GM21447 (cell line): ENCODE results near the gene CARS2.
A peak's percentile ranks its signal among the peaks of the same experiment; 100 is the strongest.
"Not testable (repeated sequence)": the region's sequence is repeated elsewhere in the genome, so short reads cannot be mapped to it uniquely, and the experiment has no call there.

ENCODE experiments used
- ATAC-seq: cut with Tn5 transposase; IDR thresholded peaks from one replicate; pipeline ENCODE4 v1.9.1; 2021; ENCODE audit not compliant: unreplicated experiment

CARS2 gene

GRCh38 chr13:110705826-110706569, at the start of gene CARS2:
CARS2 (minus strand) TSS chr13:110706116; CDS start chr13:110706093, 23 bp downstream.
- peak; percentile 90 for ATAC-seq

DNA sequence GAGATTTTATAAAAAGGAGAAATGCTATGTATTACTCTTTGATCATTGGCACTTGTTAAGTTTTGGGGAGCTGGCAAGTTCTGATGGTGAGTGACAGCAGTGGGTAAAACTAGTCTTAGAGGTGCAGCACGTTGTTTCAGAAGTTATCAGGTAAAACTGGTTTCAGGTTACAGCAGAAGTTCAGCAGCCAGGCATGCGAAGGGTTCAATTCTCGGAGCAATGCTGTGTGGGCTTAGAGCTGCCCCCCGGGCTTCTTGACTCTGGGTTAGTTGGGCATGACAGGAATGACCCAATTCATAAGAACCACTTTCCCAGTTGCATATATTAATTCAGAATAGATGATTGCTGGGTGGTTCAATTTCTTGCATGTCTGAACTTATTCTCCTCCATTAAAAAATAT, 42.4 kb upstream of the CARS2 start:
- no peak for ATAC-seq

DNA sequence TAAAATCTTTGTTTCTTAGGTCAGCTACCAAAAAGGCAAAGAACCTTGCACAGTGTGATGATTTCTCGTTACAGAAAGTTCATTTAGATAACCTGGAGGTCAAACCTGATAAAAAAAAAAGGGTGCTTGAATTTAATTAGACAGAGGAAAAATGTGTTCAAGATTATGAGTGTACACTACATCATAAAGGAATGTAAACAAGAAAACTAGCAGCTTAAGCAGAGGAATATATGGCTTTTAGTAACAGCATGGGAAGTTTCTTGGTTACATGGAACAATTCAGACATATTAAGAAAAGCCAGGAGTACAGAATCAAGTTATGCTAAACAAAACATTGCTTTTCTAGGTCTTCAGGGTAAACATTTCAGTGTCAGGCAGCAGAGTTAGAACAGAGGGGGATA, 40.5 kb upstream of the CARS2 start:
- no peak for ATAC-seq

DNA sequence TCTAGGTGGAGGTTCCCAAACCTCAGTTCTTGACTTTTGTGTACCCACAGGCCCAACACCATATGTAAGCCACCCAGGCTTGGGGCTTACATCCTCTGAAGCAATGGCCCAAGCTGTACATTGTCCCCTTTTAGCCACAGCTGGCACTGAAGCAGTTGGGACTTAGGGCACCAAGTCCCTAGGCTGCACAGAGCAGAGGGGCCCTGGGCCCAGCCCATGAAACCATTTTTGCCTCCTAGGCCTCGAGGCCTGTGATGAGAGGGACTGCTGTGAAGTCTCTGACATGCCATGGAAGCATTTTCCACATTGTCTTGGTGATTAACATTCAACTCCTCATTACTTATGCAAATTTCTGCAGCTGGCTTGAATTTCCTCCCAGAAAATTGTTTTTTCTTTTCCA, 37.8 kb upstream of the CARS2 start:
- ATAC-seq = no peak

DNA sequence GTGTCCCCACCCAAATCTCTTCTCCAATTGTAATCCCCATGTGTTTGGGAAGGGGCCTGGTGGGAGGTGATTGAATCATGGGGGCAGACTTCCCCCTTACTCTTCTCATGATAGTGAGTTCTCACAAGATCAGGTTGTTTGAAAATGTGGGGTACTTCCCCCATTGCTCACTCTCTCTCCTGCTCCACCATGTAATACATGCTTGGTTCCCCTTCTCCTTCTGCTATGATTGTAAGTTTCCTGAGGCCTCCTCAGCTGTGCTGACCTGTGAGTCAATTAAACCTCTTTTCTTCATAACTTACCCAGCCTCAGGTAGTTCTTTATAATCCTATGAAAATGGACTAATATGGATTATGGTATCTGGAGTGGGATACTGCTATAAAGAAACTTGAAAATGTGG, 31.6 kb upstream of the CARS2 start:
- ATAC-seq = no peak

DNA sequence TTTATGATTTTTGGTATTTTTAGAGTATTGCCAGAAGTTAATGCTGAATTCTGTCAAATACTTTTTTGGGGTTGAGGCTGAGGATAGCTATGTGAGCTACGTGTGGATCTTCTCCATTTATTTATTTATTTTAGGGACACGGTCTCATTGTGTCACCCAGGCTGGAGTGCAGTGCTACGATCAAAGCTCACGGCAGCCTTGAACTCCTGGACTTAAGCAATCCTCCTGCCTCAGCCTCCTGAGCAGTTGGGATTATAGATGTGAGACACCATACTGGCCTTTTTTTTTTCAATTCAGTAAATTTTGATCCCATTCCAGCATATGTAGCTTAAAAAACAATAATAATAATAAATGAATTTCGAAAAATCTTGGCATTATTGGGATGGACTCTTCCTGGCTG, 28.6 kb upstream of the CARS2 start:
- ATAC-seq = no peak

- ATAC-seq = no peak
Observed at GRCh38 chr13:110731072-110731471, 25.2 kb upstream of the CARS2 start.

DNA sequence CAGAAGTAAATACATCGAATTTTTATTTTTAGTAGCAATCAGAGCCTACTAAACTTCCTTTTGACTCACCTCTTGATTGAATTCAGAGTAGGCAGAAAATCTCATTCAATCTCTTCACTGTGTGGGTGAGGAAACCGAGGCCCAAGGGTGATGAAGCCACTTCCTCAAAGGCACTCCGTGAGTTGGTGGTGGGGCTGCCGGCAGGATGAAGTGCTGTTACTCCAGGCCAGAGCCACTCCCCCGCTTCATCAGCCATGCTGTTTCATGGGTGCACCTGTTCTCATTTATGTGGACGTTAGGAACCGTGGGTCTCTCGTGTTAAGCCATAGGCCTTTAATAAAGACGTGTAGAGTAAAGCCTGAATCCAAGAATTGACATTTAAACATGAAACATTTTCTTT, 20.8 kb upstream of the CARS2 start:
- ATAC-seq = peak; percentile 63

GRCh38 chr13:110726153-110726552, 20.2 kb upstream of the CARS2 start:
- not testable (repeated sequence) for ATAC-seq

DNA sequence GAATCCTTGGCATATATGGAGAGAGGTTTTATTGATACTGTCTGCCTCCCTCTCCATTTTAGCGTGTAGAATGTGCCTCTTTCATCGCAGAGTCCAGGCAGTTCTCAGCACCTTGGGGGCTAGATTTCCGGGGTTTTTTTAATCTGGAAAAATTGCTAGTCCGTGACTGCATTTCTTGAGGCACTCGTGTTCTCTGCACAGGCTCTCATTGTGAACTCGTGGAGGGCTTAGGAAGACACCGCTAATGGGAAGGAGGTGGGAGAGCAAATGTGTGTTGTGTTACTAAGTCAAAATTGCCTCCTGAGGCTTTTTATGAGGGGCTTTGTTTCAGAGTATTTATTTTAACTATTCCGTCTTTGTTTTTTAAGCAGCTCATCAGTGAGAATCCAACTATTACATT, 17.7 kb upstream of the CARS2 start:
- no peak for ATAC-seq

GRCh38 chr13:110722971-110723370, 17.1 kb upstream of the CARS2 start:
- ATAC-seq = no peak

- ATAC-seq = no peak
Observed at GRCh38 chr13:110719036-110719710, 13.3 kb upstream of the CARS2 start.

- ATAC-seq = no peak
Observed at GRCh38 chr13:110716247-110716515, 10.3 kb upstream of the CARS2 start.

- ATAC-seq = peak; percentile 50
Observed at GRCh38 chr13:110715395-110716246, 9.7 kb upstream of the CARS2 start.

DNA sequence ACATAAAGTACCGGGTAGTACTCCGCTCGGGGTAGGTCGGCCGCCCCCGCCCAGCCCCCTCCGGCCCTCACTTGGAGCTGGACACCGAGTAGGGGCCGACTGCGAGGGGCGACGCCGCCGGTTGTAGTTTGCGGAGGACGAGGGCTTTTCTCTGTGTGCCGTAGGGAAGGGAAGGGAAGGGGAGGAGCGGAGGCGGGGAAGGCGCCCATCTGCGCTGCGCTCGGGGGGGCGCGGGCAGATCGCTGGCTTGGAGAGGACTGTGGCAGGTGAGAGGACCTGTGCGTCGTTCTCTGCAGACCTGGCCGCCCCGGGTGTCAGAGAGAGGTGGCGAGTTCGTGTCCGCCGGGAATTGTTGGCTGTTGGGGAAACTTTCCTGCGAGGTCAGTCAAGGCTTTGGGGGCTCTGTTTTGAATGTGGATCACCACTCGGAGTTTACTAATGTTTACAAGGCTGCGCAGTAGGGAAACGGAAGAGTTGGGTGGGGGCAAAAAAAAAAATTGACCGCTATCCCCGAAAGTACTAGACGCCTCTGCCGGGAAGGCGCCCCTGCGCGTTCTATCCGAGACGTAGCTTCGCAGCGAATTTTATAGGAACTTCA, 9.0 kb upstream of the CARS2 start:
- no peak for ATAC-seq

GRCh38 chr13:110713981-110714796, 8.3 kb upstream of the CARS2 start:
- no peak for ATAC-seq

DNA sequence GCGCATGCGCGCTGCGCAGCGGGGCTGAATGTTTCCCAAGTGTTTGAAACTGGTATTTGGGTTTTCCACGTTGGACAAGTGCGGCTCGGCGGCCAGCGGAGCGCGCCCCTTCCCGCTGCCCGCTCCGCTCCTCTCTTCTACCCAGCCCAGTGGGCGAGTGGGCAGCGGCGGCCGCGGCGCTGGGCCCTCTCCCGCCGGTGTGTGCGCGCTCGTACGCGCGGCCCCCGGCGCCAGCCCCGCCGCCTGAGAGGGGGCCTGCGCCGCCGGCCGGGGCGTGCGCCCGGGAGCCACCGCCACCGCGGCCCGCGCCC, 7.7 kb upstream of the CARS2 start, which contains the start of gene ING1:
ING1 (plus strand) TSS at position 59 of the 311 bp plus-strand sequence. CDS start 450 bp downstream, outside the sequence.
- ATAC-seq = no peak

GRCh38 chr13:110712849-110713641, 7.1 kb upstream of the CARS2 start:
- ATAC-seq = peak; percentile 50

- peak; percentile 26 for ATAC-seq
Observed at GRCh38 chr13:110712081-110712848, 6.3 kb upstream of the CARS2 start.
